Endothelial cell of umbilical vein (primary cell): Measurements from ENCODE around the gene EIF2A. TPM values are rescaled to one million over a fixed set of nuclear protein-coding genes. Genes with fewer than 3 reads are reported as not detected.

Experiments used
- BruUV-seq: library from RNA; stranded (reverse); fragments of 400-500 nt; replicated peaks from 2 replicates; lab custom pipeline; 2021; lab: Mats Ljungman, UMichigan
- CTCF ChIA-PET: fragments of 300-600, 350-600 bp; sonication (Branson Sonifier 250); formaldehyde crosslinking; loops from one replicate; lab custom pipeline; 2021; ENCODE audit warnings: antibody characterized with exemption, inconsistent platforms; lab: Charles Lee
- POLR2A ChIA-PET: fragments of 300-600, 350-600 bp; sonication (Branson Sonifier 250); formaldehyde crosslinking; loops from one replicate; lab custom pipeline; 2021; ENCODE audit warnings: antibody characterized with exemption, inconsistent platforms; lab: Charles Lee
- DNase-seq: peaks from one replicate; pipeline ENCODE4 v3.0.0-alpha.2; 2011; ENCODE audit warnings: low read depth, low spot score
- FAIRE-seq: peaks from 2 replicates; lab custom pipeline; 2011; peaks lifted over from hg19 to GRCh38; lab: Jason Lieb, UNC
- H2AFZ ChIP-seq: 2 replicates; pipeline ENCODE4 v1.6.0; 2012; ENCODE audit warnings: low read depth, low read length, control low read depth, inconsistent platforms
- H3K27ac ChIP-seq: 2 replicates; pipeline ENCODE4 v1.5.1; 2011; ENCODE audit warnings: low read depth, mild to moderate bottlenecking, control low read depth, low read length, moderate library complexity; ENCODE audit not compliant: insufficient read depth
- H3K27me3 ChIP-seq, 2 experiments: 2 replicates each; pipeline versions ENCODE4 v1.6.0 to v1.6.1; 2011; ENCODE audit warnings: low read length in 2 of 2, mixed read lengths in 1 of 2; ENCODE audit not compliant: control insufficient read depth in 2 of 2, insufficient read depth in 2 of 2
- H3K36me3 ChIP-seq, 2 experiments: 2 replicates in 1 of 2; 3 replicates in 1 of 2; pipeline ENCODE4 v1.5.1; 2011; ENCODE audit warnings: low read length in 2 of 2, mild to moderate bottlenecking in 1 of 2, moderate library complexity in 1 of 2; ENCODE audit not compliant: control insufficient read depth in 2 of 2, insufficient read depth in 2 of 2; ENCODE audit errors: extremely low read depth in 1 of 2
- H3K4me1 ChIP-seq: 3 replicates; pipeline ENCODE4 v1.5.1; 2011; ENCODE audit warnings: mild to moderate bottlenecking, low read length; ENCODE audit not compliant: control insufficient read depth, insufficient read depth; ENCODE audit errors: extremely low read depth
- H3K4me2 ChIP-seq: 2 replicates; pipeline ENCODE4 v1.6.1; 2011; ENCODE audit warnings: low read length, control low read depth, mixed read lengths; ENCODE audit not compliant: insufficient read depth
- H3K4me3 ChIP-seq, 3 experiments: fragments of 200-600 bp in 1 of 3; sonication (generic), shearing (Covaris generic) in 1 of 3; replicated peaks in 1 of 3; 2 replicates each; pipeline ENCODE4 v1.5.1; 2011 to 2016; ENCODE audit warnings: control low read depth in 3 of 3, low read length in 3 of 3, mild to moderate bottlenecking in 2 of 3, inconsistent platforms in 1 of 3, low read depth in 1 of 3, moderate library complexity in 1 of 3; ENCODE audit not compliant: insufficient read depth in 1 of 3
- H3K79me2 ChIP-seq: 2 replicates; pipeline ENCODE4 v1.6.0; 2012; ENCODE audit warnings: low read length, inconsistent platforms; ENCODE audit not compliant: control insufficient read depth, insufficient read depth
- H3K9ac ChIP-seq: replicated peaks from 2 replicates; pipeline ENCODE3; 2011; ENCODE audit warnings: low read length, control low read depth; ENCODE audit not compliant: insufficient read depth; ENCODE audit errors: extremely low read depth
- H3K9me1 ChIP-seq: replicated peaks from 3 replicates; pipeline ENCODE4 v1.6.0; 2011; ENCODE audit warnings: mild to moderate bottlenecking, low read length; ENCODE audit not compliant: control insufficient read depth, insufficient read depth; ENCODE audit errors: extremely low read depth
- H3K9me3 ChIP-seq: replicated peaks from 2 replicates; pipeline ENCODE4 v1.5.1; 2012; ENCODE audit warnings: low read length, inconsistent platforms; ENCODE audit not compliant: control insufficient read depth, insufficient read depth
- H4K20me1 ChIP-seq: replicated peaks from 2 replicates; pipeline ENCODE3; 2011; ENCODE audit warnings: mild to moderate bottlenecking, low read length; ENCODE audit not compliant: control insufficient read depth, insufficient read depth; ENCODE audit errors: extremely low read depth
- EZH2 ChIP-seq: IDR thresholded peaks from 2 replicates; pipeline ENCODE4 v1.6.1; 2012; ENCODE audit warnings: borderline replicate concordance, low read depth, mild to moderate bottlenecking, moderate library complexity, low read length, inconsistent platforms; ENCODE audit not compliant: severe bottlenecking
- FOS ChIP-seq: IDR thresholded peaks from 2 replicates; pipeline ENCODE4 v1.6.1; 2011; ENCODE audit warnings: mild to moderate bottlenecking, low read length, moderate library complexity, borderline replicate concordance; ENCODE audit not compliant: insufficient read depth
- GATA2 ChIP-seq: IDR thresholded peaks from 2 replicates; pipeline ENCODE4 v1.7.0; 2011; ENCODE audit warnings: low read depth, mild to moderate bottlenecking, moderate library complexity, mixed read lengths, low read length; ENCODE audit not compliant: insufficient read length, insufficient read depth
- JUN ChIP-seq: IDR thresholded peaks from 2 replicates; pipeline ENCODE4 v1.6.1; 2011; ENCODE audit warnings: borderline replicate concordance, low read depth; ENCODE audit not compliant: insufficient read length, insufficient read depth
- MAX ChIP-seq: IDR thresholded peaks from 2 replicates; pipeline ENCODE4 v1.6.1; 2011; ENCODE audit not compliant: insufficient read depth, insufficient read length
- MYC ChIP-seq: IDR thresholded peaks from one replicate; pipeline ENCODE4 v1.6.1; 2011; ENCODE audit warnings: mild to moderate bottlenecking, low read depth, low read length
- POLR2A ChIP-seq: IDR thresholded peaks from 2 replicates; pipeline ENCODE4 v1.6.1; 2012; ENCODE audit warnings: low read depth, mild to moderate bottlenecking, control low read depth, low read length
- POLR2AphosphoS5 ChIP-seq: IDR thresholded peaks from 2 replicates; pipeline ENCODE4 v1.6.1; 2012; ENCODE audit warnings: low read depth, mild to moderate bottlenecking, control low read depth, low read length, moderate library complexity; ENCODE audit not compliant: insufficient read depth
- dilution Hi-C: fragments of 300-500 bp; cut with MboI; formaldehyde crosslinking; loops from one replicate; pipeline ENCODE4 v1.15.0; 2019; ENCODE audit warnings: low sequenced_read_pairs; ENCODE audit not compliant: extremely low pct_ligation_motif_present
- intact Hi-C: fragments of 100-400 bp; cut with micrococcal nuclease; formaldehyde crosslinking; loops from one replicate; pipeline ENCODE4 v1.10.0; 2022
- polyA plus RNA-seq, 4 experiments: library from polyadenylated mRNA; depleted of rRNA in 3 of 4; stranded (reverse) in 3 of 4; unstranded in 1 of 4; fragments of >200 nt; gene quantifications; 2 replicates each; pipeline versions ENCODE4 v1.2.1 to v1.2.3, GENCODE V29; 2011 to 2012; ENCODE audit warnings: missing spikeins in 1 of 4
- total RNA-seq: library from RNA; stranded (reverse); gene quantifications from 2 replicates; pipeline ENCODE4 v1.2.3, GENCODE V29; 2021
- TF ChIP-seq, protein P1 (sequence below), 2 donors: IDR thresholded peaks; 1 replicate in 1 of 2; 2 replicates in 1 of 2; pipeline ENCODE4 v1.5.1; 2011; ENCODE audit warnings: low read length in 2 of 2, mild to moderate bottlenecking in 2 of 2, moderate library complexity in 2 of 2, control low read depth in 1 of 2, inconsistent platforms in 1 of 2, low read depth in 1 of 2; ENCODE audit not compliant: insufficient read depth in 1 of 2; ENCODE audit errors: extremely low read depth in 1 of 2

EIF2A gene
- total and polyA plus RNA-seq, 2 donors (not counting 3 experiments of a cell fraction or from before 2014, with no cell fraction given): 85.2 to 97.6 TPM

GRCh38 chr3:150535204-150535603 is 11.4 kb upstream of the EIF2A start:
- Histone ChIP-seq H3K9me3 (no peaks in the 10 kb centered on the region), H3K9me1 (no peaks in the 10 kb centered on the region), H3K4me3 (no peak overlapping the region), H4K20me1 (no peaks in the 10 kb centered on the region), H3K36me3 (no peaks in the 10 kb centered on the region), H3K27ac (no peak overlapping the region), H3K79me2 (no peaks in the 10 kb centered on the region), H2AFZ (no peak overlapping the region), H3K27me3 (no peaks in the 10 kb centered on the region), H3K4me2 (no peak overlapping the region), H3K9ac (no peak overlapping the region), H3K4me1 (no peaks in the 10 kb centered on the region)
- no peak for DNase-seq
- dilution Hi-C loops: no loop called here
- no peak for TF ChIP-seq GATA2
- no peak for TF ChIP-seq JUN
- TF ChIP-seq MYC: no peak
- TF ChIP-seq FOS: no peak
- TF ChIP-seq POLR2A: no peak
- TF ChIP-seq MAX: no peak
- no peak for TF ChIP-seq EZH2
- TF ChIP-seq, protein P1, sequence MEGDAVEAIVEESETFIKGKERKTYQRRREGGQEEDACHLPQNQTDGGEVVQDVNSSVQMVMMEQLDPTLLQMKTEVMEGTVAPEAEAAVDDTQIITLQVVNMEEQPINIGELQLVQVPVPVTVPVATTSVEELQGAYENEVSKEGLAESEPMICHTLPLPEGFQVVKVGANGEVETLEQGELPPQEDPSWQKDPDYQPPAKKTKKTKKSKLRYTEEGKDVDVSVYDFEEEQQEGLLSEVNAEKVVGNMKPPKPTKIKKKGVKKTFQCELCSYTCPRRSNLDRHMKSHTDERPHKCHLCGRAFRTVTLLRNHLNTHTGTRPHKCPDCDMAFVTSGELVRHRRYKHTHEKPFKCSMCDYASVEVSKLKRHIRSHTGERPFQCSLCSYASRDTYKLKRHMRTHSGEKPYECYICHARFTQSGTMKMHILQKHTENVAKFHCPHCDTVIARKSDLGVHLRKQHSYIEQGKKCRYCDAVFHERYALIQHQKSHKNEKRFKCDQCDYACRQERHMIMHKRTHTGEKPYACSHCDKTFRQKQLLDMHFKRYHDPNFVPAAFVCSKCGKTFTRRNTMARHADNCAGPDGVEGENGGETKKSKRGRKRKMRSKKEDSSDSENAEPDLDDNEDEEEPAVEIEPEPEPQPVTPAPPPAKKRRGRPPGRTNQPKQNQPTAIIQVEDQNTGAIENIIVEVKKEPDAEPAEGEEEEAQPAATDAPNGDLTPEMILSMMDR (IDR thresholded peaks at IDR 0.05; ENCODE audit: extremely low read depth in 1 of 2, insufficient read depth in 1 of 2, low read depth in 1 of 2, low read length in 2 of 2): no peak
- TF ChIP-seq POLR2AphosphoS5: no peak
- POLR2A ChIA-PET: no interaction called here
- CTCF ChIA-PET: no interaction called here
- no TSS peak for BruUV-seq
- intact Hi-C loops: no loop called here
- FAIRE-seq: no peak
